Caco-2 (cell line): ENCODE results near the gene PIK3C2G. TPM values are rescaled to one million over a fixed set of nuclear protein-coding genes. Genes with fewer than 3 reads are reported as not detected.

Experiments used
- BruUV-seq: library from RNA; stranded (reverse); fragments of 400-500 nt; replicated peaks from 2 replicates; lab custom pipeline; 2021; lab: Mats Ljungman, UMichigan
- CTCF ChIA-PET: fragments of 300-600 bp; sonication (Branson Sonifier 250); formaldehyde crosslinking; loops from one replicate; lab custom pipeline; 2022; ENCODE audit warnings: antibody characterized with exemption; lab: Charles Lee
- POLR2A ChIA-PET: fragments of 300-600 bp; sonication (Branson Sonifier 250); formaldehyde crosslinking; loops from one replicate; lab custom pipeline; 2022; ENCODE audit warnings: antibody characterized with exemption; lab: Charles Lee
- DNase-seq, 2 experiments: peaks; one replicate each; pipeline versions ENCODE4 v3.0.0 to v3.0.0-alpha.2; 2020 to 2022
- H3K27me3 ChIP-seq: replicated peaks from 2 replicates; pipeline ENCODE4 v1.6.0; 2011; ENCODE audit warnings: low read length; ENCODE audit not compliant: control insufficient read depth, insufficient read depth
- H3K36me3 ChIP-seq: 2 replicates; pipeline ENCODE4 v1.5.1; 2011; ENCODE audit warnings: low read length; ENCODE audit not compliant: control insufficient read depth, insufficient read depth
- H3K4me1 ChIP-seq: fragments of 250-450 bp; sonication (Bioruptor Pico); 2 replicates; pipeline ENCODE4 v1.5.1; 2020; ENCODE audit warnings: mild to moderate bottlenecking
- H3K4me3 ChIP-seq: 2 replicates; pipeline ENCODE4 v1.5.1; 2011; ENCODE audit warnings: low read depth, mild to moderate bottlenecking, control low read depth, low read length
- H3K9me3 ChIP-seq: fragments of 250-450 bp; sonication (Bioruptor Pico); 2 replicates; pipeline ENCODE4 v1.5.1; 2020; ENCODE audit warnings: mild to moderate bottlenecking, moderate library complexity
- H3K27ac Mint-ChIP-seq: one replicate; pipeline ENCODE4 v1.8.0; 2022; ENCODE audit warnings: mixed read lengths; ENCODE audit not compliant: unreplicated experiment
- H3K27me3 Mint-ChIP-seq: one replicate; pipeline ENCODE4 v1.8.0; 2022; ENCODE audit warnings: mixed read lengths; ENCODE audit not compliant: insufficient read depth, unreplicated experiment
- H3K36me3 Mint-ChIP-seq: one replicate; pipeline ENCODE4 v1.8.0; 2022; ENCODE audit warnings: mild to moderate bottlenecking, mixed read lengths; ENCODE audit not compliant: insufficient read depth, unreplicated experiment
- H3K4me1 Mint-ChIP-seq: one replicate; pipeline ENCODE4 v1.8.0; 2022; ENCODE audit warnings: low read depth, mixed read lengths; ENCODE audit not compliant: unreplicated experiment
- H3K4me3 Mint-ChIP-seq: one replicate; pipeline ENCODE4 v1.8.0; 2022; ENCODE audit warnings: mild to moderate bottlenecking, moderate library complexity, mixed read lengths; ENCODE audit not compliant: unreplicated experiment
- H3K9me3 Mint-ChIP-seq: one replicate; pipeline ENCODE4 v1.8.0; 2022; ENCODE audit warnings: mixed read lengths; ENCODE audit not compliant: unreplicated experiment
- intact Hi-C: fragments of 100-400 bp; cut with micrococcal nuclease; formaldehyde crosslinking; loops from one replicate; pipeline ENCODE4 v1.10.0; 2022; ENCODE audit not compliant: unreplicated experiment
- total RNA-seq: library from RNA; stranded (reverse); gene quantifications from 2 replicates; pipeline ENCODE4 v1.2.3, GENCODE V29; 2022
- TF ChIP-seq, protein P1 (sequence below), 2 experiments: fragments of 200-600 bp in 1 of 2; IDR thresholded peaks; 1 replicate in 1 of 2; 2 replicates in 1 of 2; pipeline versions ENCODE4 v1.5.1 to v1.8.0; 2011 to 2022; ENCODE audit warnings: antibody characterized with exemption in 1 of 2, control low read depth in 1 of 2, inconsistent platforms in 1 of 2, low read depth in 1 of 2, low read length in 1 of 2, mild to moderate bottlenecking in 1 of 2, moderate library complexity in 1 of 2; ENCODE audit not compliant: insufficient read depth in 1 of 2, severe bottlenecking in 1 of 2, unreplicated experiment in 1 of 2

Gene PIK3C2G
- total RNA-seq, 1 experiment from 2014 or later = not detected

GRCh38 chr12:18427520-18427919 lies 166.2 kb downstream of the PIK3C2G start:
- Histone ChIP-seq H3K36me3 (no peaks in the 10 kb centered on the region), H3K4me3 (no peak overlapping the region), H3K27me3 (no peaks in the 10 kb centered on the region; the same call in none of the 2 replicates), H3K9me3 (no peaks in the 10 kb centered on the region), H3K4me1 (no peaks in the 10 kb centered on the region)
- H3K4me1 Mint-ChIP-seq = no peaks in the 10 kb centered on the region
- H3K9me3 Mint-ChIP-seq = no peaks in the 10 kb centered on the region
- ChIA-PET POLR2A (no interaction called here), CTCF (interaction anchor here (0.6 kb wide), 1 partner anchor 639 kb away, joined by 3 read pairs; no protein-coding TSS in a partner anchor)
- intact Hi-C loops = no loop called here
- H3K27me3 Mint-ChIP-seq = peaks cover 3% of the 10 kb centered on the region
- BruUV-seq = no TSS peak
- H3K27ac Mint-ChIP-seq = no peak overlapping the region
- no peak overlapping the region for H3K4me3 Mint-ChIP-seq
- no peak for DNase-seq
- no peaks in the 10 kb centered on the region for H3K36me3 Mint-ChIP-seq
- TF ChIP-seq, protein P1, sequence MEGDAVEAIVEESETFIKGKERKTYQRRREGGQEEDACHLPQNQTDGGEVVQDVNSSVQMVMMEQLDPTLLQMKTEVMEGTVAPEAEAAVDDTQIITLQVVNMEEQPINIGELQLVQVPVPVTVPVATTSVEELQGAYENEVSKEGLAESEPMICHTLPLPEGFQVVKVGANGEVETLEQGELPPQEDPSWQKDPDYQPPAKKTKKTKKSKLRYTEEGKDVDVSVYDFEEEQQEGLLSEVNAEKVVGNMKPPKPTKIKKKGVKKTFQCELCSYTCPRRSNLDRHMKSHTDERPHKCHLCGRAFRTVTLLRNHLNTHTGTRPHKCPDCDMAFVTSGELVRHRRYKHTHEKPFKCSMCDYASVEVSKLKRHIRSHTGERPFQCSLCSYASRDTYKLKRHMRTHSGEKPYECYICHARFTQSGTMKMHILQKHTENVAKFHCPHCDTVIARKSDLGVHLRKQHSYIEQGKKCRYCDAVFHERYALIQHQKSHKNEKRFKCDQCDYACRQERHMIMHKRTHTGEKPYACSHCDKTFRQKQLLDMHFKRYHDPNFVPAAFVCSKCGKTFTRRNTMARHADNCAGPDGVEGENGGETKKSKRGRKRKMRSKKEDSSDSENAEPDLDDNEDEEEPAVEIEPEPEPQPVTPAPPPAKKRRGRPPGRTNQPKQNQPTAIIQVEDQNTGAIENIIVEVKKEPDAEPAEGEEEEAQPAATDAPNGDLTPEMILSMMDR (IDR thresholded peaks at IDR 0.05; ENCODE audit: insufficient read depth in 1 of 2, low read depth in 1 of 2, low read length in 1 of 2, severe bottlenecking in 1 of 2, unreplicated experiment in 1 of 2) = no peak

- Mint-ChIP-seq H3K9me3 (no peaks in the 10 kb centered on the region), H3K27me3 (peaks cover 3% of the 10 kb centered on the region), H3K4me3 (no peak overlapping the region), H3K27ac (no peak overlapping the region), H3K4me1 (no peaks in the 10 kb centered on the region), H3K36me3 (no peaks in the 10 kb centered on the region)
- no peak for DNase-seq
- ChIA-PET POLR2A (no interaction called here), CTCF (interaction anchor here (0.9 kb wide), 1 partner anchor 178 kb away, joined by 4 read pairs; no protein-coding TSS in a partner anchor)
- intact Hi-C loops = no loop called here
- Histone ChIP-seq H3K36me3 (no peaks in the 10 kb centered on the region), H3K4me1 (no peaks in the 10 kb centered on the region), H3K27me3 (no peaks in the 10 kb centered on the region; the same call in 1 of the 2 replicates), H3K9me3 (no peaks in the 10 kb centered on the region), H3K4me3 (no peak overlapping the region)
- no TSS peak for BruUV-seq
- TF ChIP-seq, protein P1 (IDR thresholded peaks at IDR 0.05; ENCODE audit: insufficient read depth in 1 of 2, low read depth in 1 of 2, low read length in 1 of 2, severe bottlenecking in 1 of 2, unreplicated experiment in 1 of 2) = no peak
Measured at GRCh38 chr12:18428416-18428815, 167.1 kb downstream of the PIK3C2G start.

DNA sequence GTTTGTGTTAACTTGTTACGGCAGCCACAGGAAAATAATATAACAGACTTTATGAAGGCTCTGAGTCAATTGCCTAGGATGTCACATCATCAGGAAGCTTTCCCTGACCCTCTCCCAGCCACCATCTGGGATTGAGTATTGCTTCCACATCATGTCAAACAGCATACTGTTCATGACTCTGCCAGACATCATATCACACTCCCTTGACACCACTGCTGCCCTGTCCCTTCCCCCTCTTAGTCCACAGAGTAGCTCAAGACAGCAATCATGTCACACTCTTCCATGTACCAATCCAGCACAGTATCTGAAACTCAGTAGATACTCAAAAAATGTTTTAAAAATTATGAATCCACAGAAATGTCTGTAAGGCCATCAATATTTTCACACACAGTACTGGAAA lies 168.0 kb downstream of the PIK3C2G start:
- CTCF ChIA-PET = interaction anchor here (0.9 kb wide), 1 partner anchor 179 kb away, joined by 4 read pairs; no protein-coding TSS in a partner anchor

More for the DNA sequence above, 168.0 kb downstream of the PIK3C2G start:
- DNase-seq = no peak
- BruUV-seq = no TSS peak
- Histone ChIP-seq H3K4me3 (no peak overlapping the region), H3K4me1 (no peaks in the 10 kb centered on the region), H3K27me3 (no peaks in the 10 kb centered on the region; the same call in 1 of the 2 replicates), H3K9me3 (no peaks in the 10 kb centered on the region), H3K36me3 (no peaks in the 10 kb centered on the region)
- H3K4me1 Mint-ChIP-seq = no peaks in the 10 kb centered on the region
- H3K9me3 Mint-ChIP-seq = no peaks in the 10 kb centered on the region
- intact Hi-C loops = no loop called here
- no peak overlapping the region for H3K27ac Mint-ChIP-seq
- no peak overlapping the region for H3K4me3 Mint-ChIP-seq
- POLR2A ChIA-PET = interaction anchor here (0.5 kb wide), 1 partner anchor 1006 kb away, joined by 3 read pairs; no protein-coding TSS in a partner anchor
- H3K27me3 Mint-ChIP-seq = peaks cover 3% of the 10 kb centered on the region
- no peaks in the 10 kb centered on the region for H3K36me3 Mint-ChIP-seq
- TF ChIP-seq, protein P1 (IDR thresholded peaks at IDR 0.05; ENCODE audit: insufficient read depth in 1 of 2, low read depth in 1 of 2, low read length in 1 of 2, severe bottlenecking in 1 of 2, unreplicated experiment in 1 of 2) = no peak
